Muscle layer of duodenum (tissue), 2 donors: Measurements from ENCODE around the gene NUAK2.
A peak's percentile ranks its signal among the peaks of the same experiment; 100 is the strongest.
"Not testable (repeated sequence)": the region's sequence is repeated elsewhere in the genome, so short reads cannot be mapped to it uniquely, and the experiment has no call there.

Experiments used
- H3K27ac ChIP-seq: one replicate; pipeline ENCODE4 v1.7.0; 2013; ENCODE audit warnings: mild to moderate bottlenecking, low read length
- H3K27me3 ChIP-seq: one replicate; pipeline ENCODE4 v1.7.0; 2013; ENCODE audit warnings: low read depth, mild to moderate bottlenecking, control low read depth, low read length
- H3K36me3 ChIP-seq, 2 donors: one replicate each; pipeline ENCODE4 v1.7.0; 2013; ENCODE audit warnings: low read length in 2 of 2, control low read depth in 1 of 2, mild to moderate bottlenecking in 1 of 2; ENCODE audit not compliant: insufficient read depth in 2 of 2, control insufficient read depth in 1 of 2
- H3K4me1 ChIP-seq, 2 donors: one replicate each; pipeline ENCODE4 v1.7.0; 2013; ENCODE audit warnings: low read length in 2 of 2, mild to moderate bottlenecking in 2 of 2, control low read depth in 1 of 2, moderate library complexity in 1 of 2; ENCODE audit not compliant: insufficient read depth in 2 of 2, control insufficient read depth in 1 of 2
- H3K4me3 ChIP-seq, 2 donors: one replicate each; pipeline ENCODE4 v1.7.0; 2013; ENCODE audit warnings: low read length in 2 of 2, low read depth in 1 of 2, mild to moderate bottlenecking in 1 of 2
- H3K9me3 ChIP-seq, 2 donors: one replicate each; pipeline ENCODE4 v1.7.0; 2013; ENCODE audit warnings: low read length in 2 of 2, control low read depth in 1 of 2, mild to moderate bottlenecking in 1 of 2; ENCODE audit not compliant: control insufficient read depth in 1 of 2
- donor health status: healthy.

NUAK2 gene

DNA sequence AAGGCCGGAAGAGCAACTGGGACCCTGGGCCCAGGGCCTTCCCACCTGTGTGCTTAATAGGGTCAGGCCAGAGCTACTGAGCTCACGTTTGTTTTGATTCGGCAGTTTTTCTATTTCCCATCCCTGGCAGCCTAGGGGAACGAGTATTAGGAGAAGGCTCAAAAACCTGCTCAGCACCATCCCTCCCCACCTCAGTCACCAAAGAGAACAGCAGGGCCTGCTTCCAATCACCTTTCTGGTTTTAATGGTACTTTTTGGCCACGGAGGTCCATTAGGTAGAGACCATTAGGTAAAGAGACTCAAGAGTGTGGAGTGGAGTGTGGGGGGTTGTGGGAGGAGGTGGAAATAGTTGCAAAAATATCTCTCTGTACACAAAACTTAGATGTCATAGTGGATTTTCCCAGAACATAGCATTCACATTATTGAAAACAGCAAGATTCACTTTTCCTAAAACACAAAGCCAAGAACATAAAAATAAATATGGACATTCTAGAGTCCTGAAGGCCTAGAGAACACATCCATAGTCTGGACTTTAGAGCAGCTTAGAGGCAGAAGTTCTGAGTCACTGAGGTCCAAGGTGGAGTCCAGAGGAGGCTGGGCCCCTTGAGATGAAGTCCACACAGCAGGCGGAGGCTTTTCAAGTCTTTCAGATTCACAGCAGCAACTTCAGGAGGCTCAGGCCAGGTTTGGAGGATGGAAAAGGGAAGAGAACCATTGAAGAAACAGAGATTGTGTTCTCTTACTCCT lies 19.5 kb downstream of the NUAK2 start:
- Histone ChIP-seq H3K4me1 (peaks cover 0 to 16% of the 10 kb centered on the region in 2 donors), H3K4me3 (no peak overlapping the region), H3K9me3 (no peaks in the 10 kb centered on the region), H3K27me3 (no peaks in the 10 kb centered on the region), H3K36me3 (peaks cover 22 to 25% of the 10 kb centered on the region in 2 donors), H3K27ac (peak overlapping the region; percentile 49)

DNA sequence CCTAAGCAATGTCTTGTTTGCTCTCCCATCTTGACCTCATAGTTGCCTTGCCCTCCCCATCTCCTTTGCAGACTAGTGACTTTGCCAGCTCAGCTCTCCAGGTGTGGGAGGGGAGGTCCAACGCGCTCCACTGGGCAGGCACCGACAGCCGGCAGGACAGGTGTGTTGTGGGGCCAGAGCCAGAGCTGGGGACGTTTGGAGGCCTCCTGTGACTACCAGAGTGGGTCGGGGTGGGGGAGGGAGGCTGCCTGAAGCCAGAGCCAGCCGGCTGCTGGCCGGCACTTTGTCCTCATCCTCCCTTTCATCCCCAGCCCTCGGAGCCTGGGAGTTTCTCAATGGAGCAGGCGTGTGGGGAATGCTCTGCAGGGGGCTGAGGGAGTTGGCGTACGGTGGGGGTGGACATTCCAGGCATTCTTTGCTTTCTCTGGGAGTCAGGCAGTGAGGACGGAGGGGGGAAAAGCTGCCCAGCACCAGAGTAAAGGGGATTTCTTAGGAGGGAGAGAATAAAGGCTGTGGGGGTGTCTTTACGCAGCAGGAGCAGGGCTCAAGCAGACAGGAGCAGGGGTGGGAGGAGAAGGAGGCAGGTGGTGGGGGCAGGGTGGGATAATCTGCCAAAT lies 20.2 kb downstream of the NUAK2 start:
- H3K9me3 ChIP-seq = no peaks in the 10 kb centered on the region
- H3K27ac ChIP-seq = peak overlapping the region; percentile 49
- no peak overlapping the region for H3K4me3 ChIP-seq
- peaks cover 15 to 25% of the 10 kb centered on the region in 2 donors for H3K36me3 ChIP-seq
- H3K27me3 ChIP-seq = no peaks in the 10 kb centered on the region
- peaks cover 0 to 16% of the 10 kb centered on the region in 2 donors for H3K4me1 ChIP-seq

DNA sequence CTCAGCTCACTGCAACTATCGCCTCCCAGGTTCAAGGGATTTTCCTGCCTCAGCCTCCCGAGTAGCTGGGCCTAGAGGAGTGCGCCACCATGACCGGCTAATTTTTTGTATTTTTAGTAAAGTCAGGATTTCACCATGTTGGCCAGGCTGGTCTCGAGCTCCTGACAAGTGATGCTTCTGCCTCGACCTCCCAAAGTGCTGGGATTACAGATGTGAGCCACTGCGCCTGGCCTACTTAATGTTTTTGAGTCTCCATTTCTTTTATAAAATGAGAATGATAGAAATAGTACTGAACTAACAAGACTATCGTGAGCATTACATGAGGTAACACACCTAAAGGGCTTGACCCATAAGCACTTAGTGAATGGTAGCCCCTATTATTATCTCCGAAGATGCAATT lies 21.4 kb downstream of the NUAK2 start:
- Histone ChIP-seq H3K36me3 (peaks cover 12 to 25% of the 10 kb centered on the region in 2 donors), H3K27ac (no peak overlapping the region), H3K4me1 (peaks cover 0 to 16% of the 10 kb centered on the region in 2 donors), H3K4me3 (no peak overlapping the region), H3K27me3 (no peaks in the 10 kb centered on the region), H3K9me3 (no peaks in the 10 kb centered on the region)

DNA sequence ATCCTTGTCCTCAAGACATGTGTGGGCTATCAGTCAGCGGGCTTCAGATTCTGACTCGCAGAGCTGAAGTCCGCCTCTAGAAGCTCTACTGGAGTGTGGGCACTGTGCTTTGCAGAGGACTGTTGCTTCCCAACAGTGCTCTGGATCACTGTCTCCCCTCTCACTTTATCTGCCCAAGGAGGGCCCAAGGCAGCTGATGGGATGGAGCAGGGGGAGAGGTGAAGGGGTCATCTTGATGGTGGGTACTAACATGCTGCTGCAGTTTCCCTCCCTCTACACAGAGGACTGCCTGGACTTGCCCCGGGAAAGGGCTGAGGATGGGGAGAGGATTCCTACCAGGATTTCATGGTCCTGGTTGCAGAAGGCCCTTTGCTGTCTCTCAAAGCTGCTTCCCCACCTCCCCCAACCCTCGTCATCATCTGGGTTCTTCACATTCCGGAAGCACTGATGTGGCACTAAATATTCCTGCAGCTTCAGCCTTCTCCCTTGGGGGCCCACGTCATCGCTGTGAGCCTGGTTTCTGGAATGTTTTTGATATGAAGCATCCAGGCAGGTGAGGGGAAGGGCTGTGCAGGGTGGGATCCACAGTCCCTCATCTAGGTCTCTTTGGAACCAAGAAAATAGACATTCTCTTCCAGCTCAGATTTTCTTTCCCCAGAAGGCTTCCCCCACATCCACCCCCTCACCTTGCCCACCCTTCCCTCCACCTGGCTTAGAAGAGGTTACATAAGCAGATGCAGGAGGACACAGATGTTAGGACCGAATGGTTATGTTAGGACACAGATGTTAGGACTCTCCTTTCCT lies 23.2 kb downstream of the NUAK2 start:
- Histone ChIP-seq H3K4me3 (no peak overlapping the region), H3K36me3 (peaks cover 6 to 12% of the 10 kb centered on the region in 2 donors), H3K27ac (no peak overlapping the region), H3K4me1 (peaks cover 11 to 25% of the 10 kb centered on the region in 2 donors), H3K27me3 (no peaks in the 10 kb centered on the region), H3K9me3 (no peaks in the 10 kb centered on the region)

DNA sequence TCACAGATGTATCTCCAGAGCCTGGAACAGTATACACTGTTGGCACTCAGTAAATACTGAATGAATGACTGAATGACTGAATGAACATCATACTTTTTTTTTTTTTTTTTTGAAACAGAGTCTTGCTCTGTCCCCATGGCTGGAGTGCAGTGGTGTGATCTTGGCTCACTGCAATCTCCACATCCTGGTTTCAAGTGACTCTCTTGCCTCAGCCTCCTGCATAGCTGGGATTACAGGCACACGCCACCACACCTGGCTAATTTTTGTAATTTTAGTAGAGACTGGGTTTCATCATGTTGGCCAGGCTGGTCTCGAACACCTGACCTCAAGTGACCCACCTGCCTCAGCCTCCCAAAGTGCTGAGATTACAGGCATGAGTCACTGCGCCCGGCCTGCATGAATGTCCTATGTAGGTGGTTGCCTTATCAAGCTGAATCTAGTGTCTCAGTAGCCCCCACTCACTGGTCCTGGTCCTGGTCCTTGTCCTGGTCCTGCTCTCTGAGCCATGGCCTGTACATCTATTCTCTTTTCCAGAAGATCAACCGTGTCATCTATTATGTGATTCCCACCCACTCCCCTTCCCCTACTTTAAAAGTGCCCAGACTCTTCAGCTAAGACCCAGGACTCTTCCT lies 23.9 kb downstream of the NUAK2 start:
- not testable (repeated sequence) for H3K4me3 ChIP-seq, H3K9me3 ChIP-seq, H3K27ac ChIP-seq, H3K36me3 ChIP-seq, H3K27me3 ChIP-seq
- peaks cover 11 to 25% of the 10 kb centered on the region in 2 donors for H3K4me1 ChIP-seq

DNA sequence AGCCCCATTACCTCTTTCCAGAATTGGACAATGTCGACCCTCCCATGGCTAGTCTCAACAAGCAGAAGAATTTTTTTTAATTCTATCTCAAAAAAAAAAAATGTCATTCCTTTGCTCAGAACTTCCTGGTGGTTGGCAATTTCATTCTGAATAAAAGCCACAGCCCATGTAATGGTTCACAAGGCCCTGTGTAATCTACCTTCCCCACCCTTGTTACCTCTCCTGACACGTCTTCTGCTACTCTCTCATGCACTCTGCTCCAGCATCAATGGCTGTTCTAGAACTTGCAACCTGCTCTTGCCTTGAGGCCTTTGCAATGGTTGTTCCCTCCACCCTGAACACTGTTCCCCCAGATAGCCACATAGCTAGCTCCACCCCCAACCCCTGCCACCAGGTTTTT lies 25.4 kb downstream of the NUAK2 start:
- H3K4me1 ChIP-seq = peaks cover 11 to 14% of the 10 kb centered on the region in 2 donors

DNA sequence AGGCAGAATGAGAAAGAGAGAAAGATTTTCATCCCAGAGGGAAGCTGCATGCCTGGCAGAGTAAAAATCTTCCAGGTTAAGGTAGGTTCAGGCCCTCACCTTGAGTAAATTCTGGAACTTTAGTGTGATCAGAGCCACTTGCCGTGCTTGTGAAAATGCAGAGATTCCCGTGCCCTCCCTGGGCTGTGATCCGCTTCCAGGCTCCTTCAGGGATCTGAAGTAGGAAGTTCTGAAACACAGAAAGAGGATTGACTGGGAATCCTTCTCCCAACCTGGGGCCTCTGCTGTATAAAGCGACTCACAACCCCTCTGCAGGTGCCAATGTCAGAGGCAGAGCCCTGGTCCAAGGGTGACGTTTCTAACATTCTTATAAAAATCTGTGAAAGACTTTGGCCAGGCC lies 26.6 kb downstream of the NUAK2 start:
- H3K4me1 ChIP-seq = peaks cover 11 to 13% of the 10 kb centered on the region in 2 donors

More for the DNA sequence above, 25.4 kb downstream of the NUAK2 start:
- Histone ChIP-seq H3K36me3 (no peaks in the 10 kb centered on the region), H3K27me3 (no peaks in the 10 kb centered on the region), H3K27ac (no peak overlapping the region), H3K9me3 (no peaks in the 10 kb centered on the region), H3K4me3 (no peak overlapping the region)

DNA sequence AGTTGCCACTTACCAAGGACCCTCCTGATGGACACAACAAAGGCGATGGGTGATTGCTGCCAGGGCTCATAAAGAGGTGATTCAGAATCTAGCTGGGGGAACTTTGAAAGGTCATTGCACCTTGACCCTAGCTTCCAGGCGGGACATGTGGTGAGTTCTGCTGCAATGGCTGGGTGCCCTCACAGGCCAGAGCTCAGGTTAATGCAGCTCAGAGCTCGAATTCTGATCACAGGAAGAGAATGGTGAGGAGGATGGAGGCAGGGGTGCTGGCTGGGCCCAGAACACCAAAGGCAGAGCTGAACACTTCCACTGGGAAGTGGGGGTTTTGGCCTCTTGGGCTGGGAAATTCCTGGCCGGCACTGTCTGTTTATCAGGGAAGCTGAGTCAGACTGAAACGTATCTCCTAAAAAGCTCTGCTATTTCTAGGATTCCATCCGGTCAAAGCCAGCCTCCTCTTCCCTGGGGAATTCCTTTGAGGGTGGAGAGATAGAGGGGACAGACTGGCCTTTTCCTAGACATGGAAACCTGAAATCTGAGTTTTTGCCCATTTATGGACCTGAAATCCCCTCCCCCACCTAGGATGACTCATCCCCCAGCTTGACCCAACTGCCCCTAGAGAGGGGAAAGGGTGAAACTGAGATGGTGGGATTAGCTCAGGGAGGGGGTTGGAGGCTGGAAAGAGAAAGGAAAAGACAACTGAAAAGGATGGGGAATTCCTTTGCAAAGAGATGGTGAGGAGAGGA lies 27.2 kb downstream of the NUAK2 start:
- Histone ChIP-seq H3K9me3 (no peaks in the 10 kb centered on the region), H3K4me1 (peaks cover 11 to 13% of the 10 kb centered on the region in 2 donors), H3K27ac (peak overlapping the region; percentile 54), H3K27me3 (no peaks in the 10 kb centered on the region), H3K4me3 (no peak overlapping the region), H3K36me3 (no peaks in the 10 kb centered on the region)

More for the DNA sequence above, 26.6 kb downstream of the NUAK2 start:
- Histone ChIP-seq H3K4me3 (no peak overlapping the region), H3K27ac (peak overlapping the region; percentile 54), H3K9me3 (no peaks in the 10 kb centered on the region), H3K27me3 (no peaks in the 10 kb centered on the region), H3K36me3 (no peaks in the 10 kb centered on the region)

DNA sequence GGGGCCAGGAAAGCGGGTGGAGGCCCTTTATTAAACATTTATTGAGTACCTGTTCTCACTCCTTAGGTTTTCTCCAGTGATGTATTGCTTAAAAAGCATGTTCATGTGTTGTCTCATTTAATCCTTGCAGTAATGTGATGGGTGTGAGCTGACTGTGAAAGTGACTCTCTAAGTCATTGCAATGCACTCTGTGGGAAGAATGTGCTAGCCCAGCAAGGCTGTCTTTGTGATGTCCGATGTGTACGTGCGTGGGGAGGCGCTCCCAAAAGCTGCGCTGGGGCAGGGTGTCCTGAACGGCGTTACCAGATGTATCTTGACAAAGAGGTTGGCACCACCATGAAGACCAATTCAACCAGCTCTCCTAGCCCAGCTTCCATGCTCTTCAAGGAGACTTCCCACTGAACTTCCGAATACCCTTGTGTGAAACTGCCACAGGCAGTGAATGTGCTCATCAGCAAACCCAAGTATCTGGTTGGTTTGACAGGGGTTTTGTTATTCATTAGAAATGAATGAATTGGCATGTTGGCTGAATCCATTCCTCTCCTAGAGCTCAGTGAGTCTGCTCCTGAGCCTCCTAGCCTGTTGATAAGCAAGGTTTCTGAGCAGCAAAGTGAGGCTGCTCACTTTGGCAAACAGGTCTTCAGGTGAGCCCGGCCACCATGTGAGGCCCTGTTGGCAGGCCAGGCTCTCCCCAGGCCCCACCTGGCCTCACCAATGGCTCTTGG lies 28.0 kb downstream of the NUAK2 start:
- no peaks in the 10 kb centered on the region for H3K27me3 ChIP-seq
- no peak overlapping the region for H3K27ac ChIP-seq
- H3K4me3 ChIP-seq = no peak overlapping the region
- no peaks in the 10 kb centered on the region for H3K9me3 ChIP-seq
- H3K36me3 ChIP-seq = no peaks in the 10 kb centered on the region
- H3K4me1 ChIP-seq = peaks cover 11% of the 10 kb centered on the region in 2 donors

DNA sequence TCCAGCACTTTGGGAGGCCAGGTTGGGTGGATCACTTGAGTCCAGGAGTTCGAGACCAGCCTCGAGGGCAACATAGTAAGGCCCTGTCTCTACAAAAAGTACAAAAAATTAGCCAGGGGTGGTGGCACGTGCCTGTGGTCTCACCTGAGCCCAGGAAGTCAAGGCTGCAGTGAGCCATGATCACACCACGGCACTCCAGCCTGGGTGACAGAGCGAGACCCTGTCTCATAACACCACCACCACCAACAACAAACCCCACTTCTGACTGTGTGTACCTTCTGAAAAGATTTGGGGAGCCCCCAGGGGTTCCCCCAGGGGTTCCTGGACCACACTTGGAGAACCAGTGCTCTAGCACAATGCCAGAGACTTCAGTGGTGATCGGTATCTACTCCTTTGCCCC lies 29.9 kb downstream of the NUAK2 start:
- Histone ChIP-seq H3K27ac (no peak overlapping the region), H3K36me3 (no peaks in the 10 kb centered on the region), H3K4me3 (no peak overlapping the region), H3K27me3 (no peaks in the 10 kb centered on the region), H3K4me1 (peaks cover 9 to 13% of the 10 kb centered on the region in 2 donors), H3K9me3 (no peaks in the 10 kb centered on the region)
